GM12891 (cell line): ENCODE data around the gene EML1.

Source experiments
- POLR2A ChIP-seq: IDR thresholded peaks from 2 replicates; pipeline ENCODE4 v1.6.1; 2011; ENCODE audit warnings: low read depth, low read length, control low read depth
- POLR2AphosphoS5 ChIP-seq: IDR thresholded peaks from 2 replicates; pipeline ENCODE4 v1.6.1; 2011; ENCODE audit warnings: low read depth, low read length, control low read depth
- SPI1 ChIP-seq: IDR thresholded peaks from 2 replicates; pipeline ENCODE4 v1.6.1; 2011; ENCODE audit warnings: low read depth, low read length, control low read depth

GRCh38 chr14:99891900-99892299 lies 98.7 kb downstream of the EML1 start:
- TF ChIP-seq POLR2A: no peak
- no peak for TF ChIP-seq POLR2AphosphoS5
- TF ChIP-seq SPI1: no peak
